MCF 10A (cell line): ENCODE results near the gene TMEFF2. TPM values are rescaled to one million over a fixed set of nuclear protein-coding genes. Genes with fewer than 3 reads are reported as not detected.
A peak's percentile ranks its signal among the peaks of the same experiment; 100 is the strongest.

Experiments used
- BruUV-seq: library from RNA; stranded (reverse); fragments of 400-500 nt; replicated peaks from 2 replicates; lab custom pipeline; 2021; lab: Mats Ljungman, UMichigan
- CTCF ChIA-PET: fragments of 300-600 bp; sonication (Branson Sonifier 250); formaldehyde crosslinking; extraction: SDS; loops from one replicate; lab custom pipeline; 2021; ENCODE audit warnings: antibody characterized with exemption, inconsistent platforms; lab: Yijun Ruan, JAX
- POLR2A ChIA-PET: fragments of 300-600, 350-650 bp; sonication (Branson Sonifier 250); formaldehyde crosslinking; extraction: SDS; loops from one replicate; lab custom pipeline; 2020; ENCODE audit warnings: antibody characterized with exemption, inconsistent platforms; lab: Yijun Ruan, JAX
- DNase-seq: peaks from one replicate; pipeline ENCODE4 v3.0.0-alpha.2; 2018; ENCODE audit not compliant: unreplicated experiment
- H3K27ac Mint-ChIP-seq: one replicate; pipeline ENCODE4 v1.8.0; 2022; ENCODE audit warnings: mild to moderate bottlenecking, low read depth, mixed read lengths; ENCODE audit not compliant: unreplicated experiment
- H3K27me3 Mint-ChIP-seq: one replicate; pipeline ENCODE4 v1.8.0; 2022; ENCODE audit warnings: mixed read lengths; ENCODE audit not compliant: insufficient read depth, unreplicated experiment
- H3K36me3 Mint-ChIP-seq: one replicate; pipeline ENCODE4 v1.8.0; 2022; ENCODE audit warnings: mild to moderate bottlenecking, moderate library complexity, mixed read lengths; ENCODE audit not compliant: insufficient read depth, unreplicated experiment
- H3K4me1 Mint-ChIP-seq: one replicate; pipeline ENCODE4 v1.8.0; 2022; ENCODE audit warnings: mixed read lengths; ENCODE audit not compliant: insufficient read depth, unreplicated experiment
- H3K4me3 Mint-ChIP-seq: one replicate; pipeline ENCODE4 v1.8.0; 2022; ENCODE audit warnings: mild to moderate bottlenecking, moderate library complexity, mixed read lengths; ENCODE audit not compliant: unreplicated experiment
- H3K9me3 Mint-ChIP-seq: one replicate; pipeline ENCODE4 v1.8.0; 2022; ENCODE audit warnings: mixed read lengths; ENCODE audit not compliant: unreplicated experiment
- intact Hi-C: fragments of 100-400 bp; cut with micrococcal nuclease; formaldehyde crosslinking; loops from 2 replicates; pipeline ENCODE4 v1.14.1; 2022
- total RNA-seq: library from RNA; stranded (reverse); gene quantifications from 2 replicates; pipeline ENCODE4 v1.2.3, GENCODE V29; 2022
- TF ChIP-seq, protein P1 (sequence below): fragments of 200-600 bp; IDR thresholded peaks from one replicate; pipeline ENCODE4 v1.8.0; 2022; ENCODE audit warnings: antibody characterized with exemption, mild to moderate bottlenecking; ENCODE audit not compliant: unreplicated experiment

TMEFF2 gene
- total RNA-seq, 1 experiment from 2014 or later = not detected

DNA sequence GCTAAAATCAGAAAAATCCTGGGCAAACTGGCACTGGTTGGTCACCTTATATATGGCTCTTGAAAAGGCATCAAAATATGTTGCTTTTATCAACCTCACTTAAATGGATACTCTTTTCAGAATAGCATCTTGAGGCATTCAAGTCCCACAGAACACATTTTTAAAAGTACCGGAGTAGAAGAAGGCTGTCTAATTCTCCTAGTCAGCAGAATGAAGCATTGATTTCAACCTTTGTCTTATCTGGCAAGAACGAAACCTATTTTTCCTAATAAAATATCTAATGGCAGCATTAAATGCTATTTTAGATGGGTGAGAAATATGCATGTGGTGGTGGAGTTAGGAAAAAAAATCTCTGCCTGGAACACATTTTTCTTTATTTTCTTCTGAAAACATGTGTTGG is 27.8 kb downstream of the TMEFF2 start:
- TF ChIP-seq, protein P1, sequence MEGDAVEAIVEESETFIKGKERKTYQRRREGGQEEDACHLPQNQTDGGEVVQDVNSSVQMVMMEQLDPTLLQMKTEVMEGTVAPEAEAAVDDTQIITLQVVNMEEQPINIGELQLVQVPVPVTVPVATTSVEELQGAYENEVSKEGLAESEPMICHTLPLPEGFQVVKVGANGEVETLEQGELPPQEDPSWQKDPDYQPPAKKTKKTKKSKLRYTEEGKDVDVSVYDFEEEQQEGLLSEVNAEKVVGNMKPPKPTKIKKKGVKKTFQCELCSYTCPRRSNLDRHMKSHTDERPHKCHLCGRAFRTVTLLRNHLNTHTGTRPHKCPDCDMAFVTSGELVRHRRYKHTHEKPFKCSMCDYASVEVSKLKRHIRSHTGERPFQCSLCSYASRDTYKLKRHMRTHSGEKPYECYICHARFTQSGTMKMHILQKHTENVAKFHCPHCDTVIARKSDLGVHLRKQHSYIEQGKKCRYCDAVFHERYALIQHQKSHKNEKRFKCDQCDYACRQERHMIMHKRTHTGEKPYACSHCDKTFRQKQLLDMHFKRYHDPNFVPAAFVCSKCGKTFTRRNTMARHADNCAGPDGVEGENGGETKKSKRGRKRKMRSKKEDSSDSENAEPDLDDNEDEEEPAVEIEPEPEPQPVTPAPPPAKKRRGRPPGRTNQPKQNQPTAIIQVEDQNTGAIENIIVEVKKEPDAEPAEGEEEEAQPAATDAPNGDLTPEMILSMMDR = no peak
- peaks cover 6% of the 10 kb centered on the region for H3K4me1 Mint-ChIP-seq
- no peak overlapping the region for H3K4me3 Mint-ChIP-seq
- H3K27me3 Mint-ChIP-seq = no peaks in the 10 kb centered on the region
- H3K36me3 Mint-ChIP-seq = no peaks in the 10 kb centered on the region
- no TSS peak for BruUV-seq
- intact Hi-C loops = no loop called here
- no peaks in the 10 kb centered on the region for H3K9me3 Mint-ChIP-seq
- H3K27ac Mint-ChIP-seq = no peak overlapping the region
- no peak for DNase-seq
- POLR2A ChIA-PET = no interaction called here
- CTCF ChIA-PET = no interaction called here

DNA sequence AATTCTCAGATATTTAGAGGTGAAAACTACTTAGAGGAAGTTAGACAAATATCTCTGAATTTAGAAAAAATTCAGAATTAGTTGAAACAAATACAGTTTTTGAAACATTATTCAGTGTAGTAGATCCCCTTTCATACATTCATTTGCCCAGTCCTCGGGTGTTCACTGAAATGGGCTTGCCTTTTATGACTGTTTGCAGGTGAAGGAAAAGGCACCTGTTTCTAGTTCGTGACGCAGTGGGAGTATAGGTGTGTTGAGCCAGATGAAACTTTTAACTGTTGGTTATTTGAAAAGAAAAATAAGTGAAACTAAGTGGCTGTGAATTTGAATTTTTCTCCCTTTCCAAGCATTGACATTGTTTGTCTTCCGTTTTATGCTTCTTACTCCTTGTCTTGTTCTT is 28.9 kb downstream of the TMEFF2 start:
- Mint-ChIP-seq H3K4me3 (no peak overlapping the region), H3K27me3 (no peaks in the 10 kb centered on the region), H3K36me3 (no peaks in the 10 kb centered on the region), H3K4me1 (peaks cover 9% of the 10 kb centered on the region), H3K9me3 (no peaks in the 10 kb centered on the region), H3K27ac (no peak overlapping the region)
- intact Hi-C loops = no loop called here
- no TSS peak for BruUV-seq
- TF ChIP-seq, protein P1 = no peak
- ChIA-PET CTCF (interaction anchor here (0.6 to 1.7 kb wide), 2 partner anchors 353 to 648 kb away, joined by 3 to 17 read pairs; no protein-coding TSS in a partner anchor), POLR2A (no interaction called here)
- no peak for DNase-seq

DNA sequence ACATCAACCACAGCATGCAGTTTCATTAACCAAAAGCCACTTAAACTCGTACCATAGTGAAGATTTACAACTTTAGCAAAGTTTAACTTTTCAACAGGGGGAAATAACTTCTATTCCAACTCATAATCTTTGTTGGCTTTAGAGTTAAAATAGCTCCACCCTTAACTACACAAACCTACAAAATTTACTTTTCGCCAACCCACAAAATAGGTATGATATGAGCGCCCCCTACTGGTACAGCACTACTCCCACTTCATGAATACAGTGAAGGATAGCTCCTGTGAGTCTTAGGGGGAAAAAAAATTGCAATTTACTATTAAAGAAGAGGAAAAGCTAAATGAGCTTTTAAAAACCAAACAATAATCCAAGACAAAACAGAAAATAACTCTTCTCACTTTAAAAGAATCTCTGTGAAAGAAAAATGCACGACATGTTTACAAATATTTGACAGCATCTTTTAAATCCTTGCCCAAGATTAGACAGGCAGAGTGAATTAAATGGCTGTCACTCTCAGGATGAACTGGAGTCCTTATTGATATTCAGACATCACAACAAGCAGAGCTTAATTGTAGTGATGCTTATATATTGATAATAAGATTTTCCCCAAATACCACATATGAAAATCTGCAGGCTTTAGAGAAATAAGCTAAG is 32.2 kb downstream of the TMEFF2 start:
- no peaks in the 10 kb centered on the region for H3K27me3 Mint-ChIP-seq
- CTCF ChIA-PET = interaction anchor here (0.5 to 5.1 kb wide), 71 partner anchors 8 to 1628 kb away, joined by 3 to 342 read pairs (median 5); partner anchors contain the start of gene CAVIN2
- peak; percentile 76 for DNase-seq
- no peaks in the 10 kb centered on the region for H3K36me3 Mint-ChIP-seq
- no peak overlapping the region for H3K27ac Mint-ChIP-seq
- no peaks in the 10 kb centered on the region for H3K9me3 Mint-ChIP-seq
- POLR2A ChIA-PET = interaction anchor here (0.7 to 1.9 kb wide), 12 partner anchors 32 to 609 kb away, joined by 3 to 25 read pairs (median 4); partner anchors contain the start of genes CAVIN2 and TMEFF2
- H3K4me3 Mint-ChIP-seq = no peak overlapping the region
- TF ChIP-seq, protein P1 = peak; percentile 85
- intact Hi-C loops = loop anchor here (1.0 to 5.0 kb wide), 6 partner anchors 293 to 607 kb away; no protein-coding TSS in a partner anchor
- peaks cover 9% of the 10 kb centered on the region for H3K4me1 Mint-ChIP-seq
- BruUV-seq = no TSS peak

DNA sequence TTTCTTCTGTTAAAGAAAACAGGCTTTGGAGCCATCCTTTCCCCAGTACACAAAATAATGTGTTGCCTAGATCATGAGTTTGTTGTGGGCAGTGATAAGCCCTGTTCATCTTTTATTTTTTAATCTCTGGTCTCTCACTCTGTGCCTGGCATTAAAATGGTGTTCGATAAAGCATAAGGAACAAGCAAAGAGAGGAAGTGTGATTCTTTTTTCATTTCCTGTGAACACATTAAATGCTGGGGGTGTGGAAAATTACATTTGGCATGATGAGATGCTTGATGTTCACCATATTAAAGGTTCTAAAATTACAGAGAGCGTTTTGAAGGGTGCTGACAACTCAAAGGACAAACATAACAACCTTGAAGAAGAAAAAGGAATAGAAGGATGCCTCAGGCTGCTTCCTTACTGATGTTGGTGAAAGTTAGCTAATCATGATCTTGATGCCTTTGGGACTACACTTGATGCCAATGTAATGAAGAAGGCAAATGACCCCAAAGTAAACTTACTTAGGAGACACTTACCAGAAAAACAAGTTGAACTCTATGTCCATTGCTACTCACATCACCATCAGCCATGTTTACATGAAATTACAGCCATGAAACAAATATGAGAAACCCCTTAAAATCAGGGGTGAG is 33.0 kb downstream of the TMEFF2 start:
- intact Hi-C loops = loop anchor here (1.0 to 5.0 kb wide), 6 partner anchors 292 to 606 kb away; no protein-coding TSS in a partner anchor
- H3K4me3 Mint-ChIP-seq = no peak overlapping the region
- peaks cover 9% of the 10 kb centered on the region for H3K4me1 Mint-ChIP-seq
- H3K36me3 Mint-ChIP-seq = no peaks in the 10 kb centered on the region
- ChIA-PET POLR2A (interaction anchor here (0.8 to 2.2 kb wide), 11 partner anchors 291 to 470 kb away, joined by 3 to 25 read pairs (median 4); partner anchors contain the start of gene CAVIN2), CTCF (interaction anchor here (0.5 to 5.1 kb wide), 58 partner anchors 8 to 1095 kb away, joined by 3 to 342 read pairs (median 6); partner anchors contain the start of gene CAVIN2)
- TF ChIP-seq, protein P1 = no peak
- no TSS peak for BruUV-seq
- DNase-seq = no peak
- H3K27ac Mint-ChIP-seq = no peak overlapping the region
- no peaks in the 10 kb centered on the region for H3K9me3 Mint-ChIP-seq
- H3K27me3 Mint-ChIP-seq = no peaks in the 10 kb centered on the region
